Sigmoid colon (tissue), 7 donors: Measurements from ENCODE around the gene BCORL1. TPM values are rescaled to one million over a fixed set of nuclear protein-coding genes. Genes with fewer than 3 reads are reported as not detected.
A peak's percentile ranks its signal among the peaks of the same experiment; 100 is the strongest.

Experiments used
- DNase-seq: peaks from one replicate; pipeline ENCODE4 v3.0.0-alpha.2; 2019
- H3K27ac ChIP-seq, 4 donors: fragments of 200-600 bp; sonication (generic); one replicate each; pipeline ENCODE4 v1.5.1; 2016 to 2019; ENCODE audit warnings: mild to moderate bottlenecking in 1 of 4
- H3K27me3 ChIP-seq, 3 donors: fragments of 200-600 bp; sonication (generic); one replicate each; pipeline ENCODE4 v1.5.1; 2019; ENCODE audit warnings: mild to moderate bottlenecking in 1 of 3
- H3K36me3 ChIP-seq, 4 donors: fragments of 200-600 bp; sonication (generic); one replicate each; pipeline ENCODE4 v1.5.1; 2016 to 2019
- H3K4me1 ChIP-seq, 4 donors: fragments of 200-600 bp; sonication (generic); one replicate each; pipeline ENCODE4 v1.5.1; 2017 to 2019
- H3K4me3 ChIP-seq, 4 donors: fragments of 200-600 bp; sonication (generic); one replicate each; pipeline ENCODE4 v1.5.1; 2017 to 2019; ENCODE audit warnings: mild to moderate bottlenecking in 2 of 4, moderate library complexity in 1 of 4
- H3K9me3 ChIP-seq, 4 donors: fragments of 200-600 bp in 3 of 4; sonication (generic) in 3 of 4; one replicate each; pipeline versions ENCODE4 v1.5.1 to v1.6.1; 2013 to 2019
- CTCF ChIP-seq, 4 experiments: fragments of 450-650 bp in 3 of 4; fragments of 200-600 bp in 1 of 4; IDR thresholded peaks; one replicate each; pipeline ENCODE4 v1.5.1; 2016 to 2019; ENCODE audit warnings: antibody characterized with exemption in 4 of 4, mild to moderate bottlenecking in 3 of 4, moderate library complexity in 2 of 4
- EP300 ChIP-seq, 4 donors: sonication (generic); formaldehyde crosslinking; IDR thresholded peaks; one replicate each; pipeline ENCODE4 v1.6.1; 2017; ENCODE audit warnings: antibody characterized with exemption in 4 of 4
- POLR2A ChIP-seq, 2 donors: fragments of 450-650 bp; IDR thresholded peaks; one replicate each; pipeline ENCODE4 v1.6.1; 2016; ENCODE audit warnings: antibody characterized with exemption in 2 of 2, mild to moderate bottlenecking in 2 of 2, moderate library complexity in 2 of 2
- POLR2AphosphoS5 ChIP-seq, 4 donors: sonication (generic); formaldehyde crosslinking; IDR thresholded peaks; one replicate each; pipeline ENCODE4 v1.6.1; 2017; ENCODE audit warnings: antibody characterized with exemption in 4 of 4
- WGBS, 2 donors: extraction: QIAGEN DNeasy Blood & Tissue Kit; methylation state at CpG; one replicate each; pipeline ENCODE4 v1.1.7; 2013; 5-methylcytosine and 5-hydroxymethylcytosine counted together
- intact Hi-C: fragments of 100-400 bp; cut with DNase I; formaldehyde crosslinking; loops from one replicate; pipeline ENCODE4 v1.15.1; 2023
- polyA plus RNA-seq, 3 donors: library from polyadenylated mRNA; stranded (reverse); fragments of 200-250 nt; gene quantifications; one replicate each; pipeline ENCODE4 v1.2.3, GENCODE V29; 2013
- total RNA-seq, 4 donors: library from RNA; depleted of rRNA; stranded (reverse); fragments of >200 nt; gene quantifications; one replicate each; pipeline ENCODE4 v1.1.0, GENCODE V29; 2016
- donor health status: healthy with polysubstance abuse.
- donor health status: Bipolar disorder and iron deficiency.
- donor health status: healthy.

The BCORL1 gene
- total and polyA plus RNA-seq, 7 donors = 1.2 to 5.8 (median 3.2) TPM

- peak overlapping the region; percentile 21 to 51 (median 46) for H3K4me3 ChIP-seq
- no peaks in the 10 kb centered on the region for H3K27me3 ChIP-seq
- TF ChIP-seq POLR2AphosphoS5 (IDR thresholded peaks at IDR 0.05) = peak in 3 of 4 donors; percentile 33 to 58 (median 36)
- no peak for TF ChIP-seq CTCF (IDR thresholded peaks at IDR 0.05)
- no peak for TF ChIP-seq POLR2A (IDR thresholded peaks at IDR 0.05)
- H3K9me3 ChIP-seq = no peaks in the 10 kb centered on the region
- no peaks in the 10 kb centered on the region for H3K36me3 ChIP-seq
- 9 to 12% methylated on average over 53 to 54 of the region's 56 CpGs for WGBS, 2 donors
- intact Hi-C loops = loop anchor here (2.0 kb wide), 1 partner anchor 21 kb away; no protein-coding TSS in a partner anchor
- peak overlapping the region; percentile 58 to 65 (median 62) for H3K27ac ChIP-seq
- peak; percentile 73 for DNase-seq
- H3K4me1 ChIP-seq = peaks cover 0 to 10% (median 5%) of the 10 kb centered on the region in 4 donors
Observed at GRCh38 chrX:129957241-129958082, 25.0 kb upstream of the BCORL1 start.

GRCh38 chrX:129958083-129958465 lies 24.4 kb upstream of the BCORL1 start:
- DNase-seq = no peak
- peak overlapping the region in 1 of 4 donors; percentile 58 for H3K27ac ChIP-seq
- no peak overlapping the region for H3K4me3 ChIP-seq
- 73 to 84% methylated on average over 7 of the region's 7 CpGs for WGBS, 2 donors
- intact Hi-C loops = loop anchor here (2.0 kb wide), 1 partner anchor 21 kb away; no protein-coding TSS in a partner anchor
- no peaks in the 10 kb centered on the region for H3K9me3 ChIP-seq
- no peaks in the 10 kb centered on the region for H3K36me3 ChIP-seq
- peaks cover 0 to 8% (median 4%) of the 10 kb centered on the region in 4 donors for H3K4me1 ChIP-seq
- no peaks in the 10 kb centered on the region for H3K27me3 ChIP-seq
- TF ChIP-seq EP300 (IDR thresholded peaks at IDR 0.05) (no peak), CTCF (IDR thresholded peaks at IDR 0.05) (no peak), POLR2AphosphoS5 (IDR thresholded peaks at IDR 0.05) (no peak), POLR2A (IDR thresholded peaks at IDR 0.05) (no peak)

GRCh38 chrX:129958814-129959492 lies 23.5 kb upstream of the BCORL1 start:
- Histone ChIP-seq H3K36me3 (no peaks in the 10 kb centered on the region), H3K27ac (no peak overlapping the region), H3K9me3 (no peaks in the 10 kb centered on the region), H3K4me1 (peaks cover 0 to 6% (median 3%) of the 10 kb centered on the region in 4 donors), H3K27me3 (no peaks in the 10 kb centered on the region), H3K4me3 (no peak overlapping the region)
- 40 to 53% methylated on average over 13 of the region's 13 CpGs for WGBS, 2 donors
- no peak for DNase-seq
- intact Hi-C loops = loop anchor here (2.0 kb wide), 1 partner anchor 20 kb away; no protein-coding TSS in a partner anchor
- TF ChIP-seq EP300 (IDR thresholded peaks at IDR 0.05) (no peak), POLR2AphosphoS5 (IDR thresholded peaks at IDR 0.05) (no peak), CTCF (IDR thresholded peaks at IDR 0.05) (no peak), POLR2A (IDR thresholded peaks at IDR 0.05) (no peak)

- Histone ChIP-seq H3K9me3 (no peaks in the 10 kb centered on the region), H3K27me3 (no peaks in the 10 kb centered on the region), H3K36me3 (no peaks in the 10 kb centered on the region), H3K4me3 (no peak overlapping the region), H3K27ac (no peak overlapping the region), H3K4me1 (peaks cover 0 to 6% (median 3%) of the 10 kb centered on the region in 4 donors)
- intact Hi-C loops = loop anchor here (2.0 kb wide), 1 partner anchor 19 kb away; no protein-coding TSS in a partner anchor
- 18 to 64% methylated on average over 19 of the region's 19 CpGs for WGBS, 2 donors
- DNase-seq = no peak
- TF ChIP-seq EP300 (IDR thresholded peaks at IDR 0.05) (no peak), CTCF (IDR thresholded peaks at IDR 0.05) (no peak), POLR2A (IDR thresholded peaks at IDR 0.05) (no peak), POLR2AphosphoS5 (IDR thresholded peaks at IDR 0.05) (no peak)
Observed at GRCh38 chrX:129959493-129959832, 23.0 kb upstream of the BCORL1 start.
